Stomach (tissue), 4 donors: ENCODE measurements around the gene ATP8B4.

Experiments
- POLR2AphosphoS5 ChIP-seq, 3 donors: sonication (generic); formaldehyde crosslinking; IDR thresholded peaks; one replicate each; pipeline ENCODE4 v1.6.1; 2016; ENCODE audit warnings: antibody characterized with exemption in 3 of 3
- TF ChIP-seq, protein P1 (sequence below), 7 experiments: fragments of 450-650 bp in 4 of 7; fragments of 200-600 bp in 3 of 7; sonication (generic) in 3 of 7; IDR thresholded peaks; one replicate each; pipeline ENCODE4 v1.5.1; 2016 to 2019; ENCODE audit warnings: antibody characterized with exemption in 7 of 7, control low read depth in 2 of 7, mild to moderate bottlenecking in 1 of 7

GRCh38 chr15:49823987-49824774 lies 294.9 kb downstream of the ATP8B4 start:
- TF ChIP-seq, protein P1, sequence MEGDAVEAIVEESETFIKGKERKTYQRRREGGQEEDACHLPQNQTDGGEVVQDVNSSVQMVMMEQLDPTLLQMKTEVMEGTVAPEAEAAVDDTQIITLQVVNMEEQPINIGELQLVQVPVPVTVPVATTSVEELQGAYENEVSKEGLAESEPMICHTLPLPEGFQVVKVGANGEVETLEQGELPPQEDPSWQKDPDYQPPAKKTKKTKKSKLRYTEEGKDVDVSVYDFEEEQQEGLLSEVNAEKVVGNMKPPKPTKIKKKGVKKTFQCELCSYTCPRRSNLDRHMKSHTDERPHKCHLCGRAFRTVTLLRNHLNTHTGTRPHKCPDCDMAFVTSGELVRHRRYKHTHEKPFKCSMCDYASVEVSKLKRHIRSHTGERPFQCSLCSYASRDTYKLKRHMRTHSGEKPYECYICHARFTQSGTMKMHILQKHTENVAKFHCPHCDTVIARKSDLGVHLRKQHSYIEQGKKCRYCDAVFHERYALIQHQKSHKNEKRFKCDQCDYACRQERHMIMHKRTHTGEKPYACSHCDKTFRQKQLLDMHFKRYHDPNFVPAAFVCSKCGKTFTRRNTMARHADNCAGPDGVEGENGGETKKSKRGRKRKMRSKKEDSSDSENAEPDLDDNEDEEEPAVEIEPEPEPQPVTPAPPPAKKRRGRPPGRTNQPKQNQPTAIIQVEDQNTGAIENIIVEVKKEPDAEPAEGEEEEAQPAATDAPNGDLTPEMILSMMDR (IDR thresholded peaks at IDR 0.05) = no peak
- TF ChIP-seq POLR2AphosphoS5 (IDR thresholded peaks at IDR 0.05) = no peak
